GDM1 (cell line): ENCODE results near the gene MSRB1.
A peak's percentile ranks its signal among the peaks of the same experiment; 100 is the strongest.

Source experiments
- DNase-seq: peaks from one replicate; lab custom pipeline; 2025; lab: John Stamatoyannopoulos, UW

The MSRB1 gene, protein sequence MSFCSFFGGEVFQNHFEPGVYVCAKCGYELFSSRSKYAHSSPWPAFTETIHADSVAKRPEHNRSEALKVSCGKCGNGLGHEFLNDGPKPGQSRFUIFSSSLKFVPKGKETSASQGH

DNA sequence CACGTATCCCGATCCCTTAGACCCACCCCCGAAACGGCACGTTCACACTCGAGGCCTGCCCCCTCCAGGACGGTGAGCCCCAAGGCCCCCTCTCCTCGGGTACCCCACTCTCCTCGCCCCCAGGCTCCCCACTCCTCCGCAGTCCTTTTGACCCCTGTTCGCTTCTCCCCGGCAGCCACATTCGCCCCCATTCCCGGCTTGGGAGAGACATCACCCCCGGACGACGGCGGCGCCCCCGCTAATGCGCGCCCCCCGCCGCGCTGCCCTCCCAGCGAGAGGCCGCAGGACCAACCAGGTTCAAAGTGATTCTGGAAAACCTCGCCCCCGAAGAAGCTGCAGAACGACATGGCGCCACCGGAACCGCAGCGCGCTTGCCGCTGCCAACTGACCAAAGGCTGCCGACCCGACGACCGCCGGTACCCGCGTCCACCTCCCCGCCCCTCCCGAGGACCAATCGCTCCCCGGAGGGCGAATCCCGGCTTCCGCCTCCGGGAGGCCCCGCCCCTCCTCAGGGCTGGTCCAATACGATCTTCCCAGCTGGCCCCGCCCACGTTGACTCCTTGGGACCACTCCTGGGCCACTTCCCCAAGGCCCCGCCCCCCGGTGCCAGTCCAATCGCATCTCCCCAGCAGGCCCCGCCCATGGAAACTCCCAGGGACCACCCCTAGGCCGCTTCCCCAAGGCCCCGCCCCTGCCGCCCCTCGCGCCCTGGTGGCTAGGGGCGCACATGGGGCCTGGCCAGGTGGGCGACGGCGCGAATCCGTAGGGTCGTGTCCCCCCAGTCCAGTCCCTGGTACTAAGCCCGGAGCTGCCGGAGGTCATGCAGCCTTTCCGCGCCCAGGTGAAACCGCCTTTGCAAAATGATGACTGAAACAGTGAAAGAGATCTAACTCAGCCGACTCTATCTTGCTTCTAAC is at the start of gene MSRB1:
Gene MSRB1 (minus strand): TSS at position 390 of the 917 bp plus-strand sequence. CDS start 43 bp downstream, at position 347.
- DNase-seq: peak; percentile 98

- DNase-seq: no peak
Measured at GRCh38 chr16:1991948-1992703, 49.1 kb upstream of the MSRB1 start.

DNA sequence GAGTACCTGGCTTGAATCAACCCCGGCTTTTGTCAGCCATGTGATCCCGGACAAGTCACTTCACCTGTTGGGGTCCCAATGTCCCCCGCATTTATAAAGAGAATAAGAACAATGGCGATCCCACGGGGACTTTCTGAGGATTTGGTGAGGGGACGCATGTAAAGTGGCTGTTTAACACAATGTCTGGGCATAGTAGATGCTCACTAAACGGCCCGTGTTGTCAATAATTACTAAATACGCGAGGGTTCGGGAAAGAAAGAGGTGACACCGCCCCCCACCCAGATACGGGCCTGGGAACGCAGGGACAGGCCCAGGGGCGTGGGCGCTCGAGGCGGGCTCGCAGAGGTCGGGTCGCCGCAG is 48.6 kb upstream of the MSRB1 start:
- DNase-seq: no peak

DNA sequence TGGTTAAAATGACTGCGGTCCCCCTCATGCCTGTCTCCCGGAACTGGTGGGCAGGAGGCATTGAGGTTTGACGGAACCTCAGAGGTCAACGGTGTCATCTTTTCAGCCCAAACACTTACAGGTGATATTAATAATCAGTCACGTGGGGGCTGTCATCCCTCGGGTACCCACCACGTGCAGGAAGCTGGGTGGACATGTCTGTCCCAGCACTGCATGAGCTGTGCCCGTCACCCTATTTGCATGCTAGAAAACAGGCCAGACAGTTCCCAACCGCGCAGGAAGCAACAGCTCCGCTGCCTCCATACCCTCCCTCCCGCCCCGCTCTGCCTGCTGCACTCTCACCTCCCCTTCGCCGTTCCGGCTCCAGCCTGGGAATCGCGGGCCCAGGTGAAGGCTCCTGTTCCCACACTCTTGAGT is 48.1 kb upstream of the MSRB1 start:
- no peak for DNase-seq

- no peak for DNase-seq
Measured at GRCh38 chr16:1990351-1991134, 47.5 kb upstream of the MSRB1 start.

GRCh38 chr16:1990101-1990350 is 47.0 kb upstream of the MSRB1 start:
- DNase-seq: no peak

DNA sequence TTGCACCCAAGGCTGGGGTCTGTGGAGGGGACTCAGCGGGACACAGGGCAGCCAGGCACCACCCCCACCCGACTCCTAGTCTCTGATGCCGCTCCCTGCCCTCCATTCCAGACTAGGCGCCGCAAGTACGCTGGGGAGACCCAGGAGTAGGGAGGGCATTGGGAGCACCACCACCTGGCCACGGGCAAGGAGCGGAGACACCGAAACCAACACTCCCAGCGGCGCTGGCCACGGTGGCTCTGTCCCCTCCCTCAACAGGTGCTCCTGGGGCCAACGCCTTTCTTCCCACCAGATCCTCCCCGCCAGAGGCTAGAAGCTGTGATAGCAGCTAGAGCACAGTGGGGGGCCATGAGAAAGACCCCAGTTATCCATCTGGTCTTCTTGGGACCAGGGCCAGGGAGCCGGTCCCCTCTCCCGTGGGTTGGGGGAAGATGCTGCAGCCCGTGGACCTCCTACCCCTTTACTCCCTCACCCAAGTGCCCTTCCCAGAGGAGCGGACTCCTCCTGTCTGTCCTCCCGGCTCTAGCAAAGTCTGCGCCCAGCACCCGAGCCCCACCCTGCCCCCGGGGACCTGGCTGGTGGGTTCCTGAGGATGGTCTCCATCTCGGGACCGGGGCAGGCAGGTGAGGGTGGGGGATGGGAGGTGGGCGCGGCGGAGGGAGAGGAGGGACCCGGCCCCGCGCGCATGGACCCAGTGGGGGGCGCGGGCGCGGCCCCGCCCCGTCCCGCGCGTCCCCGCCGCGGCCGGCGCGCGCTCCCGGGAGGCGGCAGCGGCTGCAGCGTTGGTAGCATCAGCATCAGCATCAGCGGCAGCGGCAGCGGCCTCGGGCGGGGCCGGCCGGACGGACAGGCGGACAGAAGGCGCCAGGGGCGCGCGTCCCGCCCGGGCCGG is 46.5 kb upstream of the MSRB1 start, which contains the start of gene SYNGR3:
Gene SYNGR3 (plus strand): TSS at position 762 of the 892 bp plus-strand sequence. CDS start 133 bp downstream, outside the sequence.
- DNase-seq: no peak

DNA sequence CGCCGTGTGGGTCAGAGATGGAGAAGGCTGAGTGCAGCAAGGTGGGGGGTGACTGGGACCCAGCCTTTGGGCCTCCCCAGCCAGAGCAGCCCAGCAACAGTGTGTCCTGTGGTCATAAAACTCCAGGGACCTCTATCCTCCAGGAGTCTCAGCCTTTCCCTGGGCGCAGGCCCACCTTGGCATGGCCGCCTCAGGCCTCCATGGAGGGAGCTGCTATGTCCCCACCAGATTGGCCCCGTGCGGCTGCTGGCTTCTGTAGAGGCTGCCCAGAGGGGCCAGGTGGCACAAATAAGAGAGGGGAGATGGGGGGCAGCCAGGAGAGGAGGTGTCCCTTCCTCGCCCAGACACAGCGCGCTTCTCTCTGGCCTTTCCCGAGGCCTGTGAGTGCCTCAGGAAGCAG is 44.2 kb upstream of the MSRB1 start:
- no peak for DNase-seq

GRCh38 chr16:1985466-1986150 is 42.6 kb upstream of the MSRB1 start:
- DNase-seq: no peak

DNA sequence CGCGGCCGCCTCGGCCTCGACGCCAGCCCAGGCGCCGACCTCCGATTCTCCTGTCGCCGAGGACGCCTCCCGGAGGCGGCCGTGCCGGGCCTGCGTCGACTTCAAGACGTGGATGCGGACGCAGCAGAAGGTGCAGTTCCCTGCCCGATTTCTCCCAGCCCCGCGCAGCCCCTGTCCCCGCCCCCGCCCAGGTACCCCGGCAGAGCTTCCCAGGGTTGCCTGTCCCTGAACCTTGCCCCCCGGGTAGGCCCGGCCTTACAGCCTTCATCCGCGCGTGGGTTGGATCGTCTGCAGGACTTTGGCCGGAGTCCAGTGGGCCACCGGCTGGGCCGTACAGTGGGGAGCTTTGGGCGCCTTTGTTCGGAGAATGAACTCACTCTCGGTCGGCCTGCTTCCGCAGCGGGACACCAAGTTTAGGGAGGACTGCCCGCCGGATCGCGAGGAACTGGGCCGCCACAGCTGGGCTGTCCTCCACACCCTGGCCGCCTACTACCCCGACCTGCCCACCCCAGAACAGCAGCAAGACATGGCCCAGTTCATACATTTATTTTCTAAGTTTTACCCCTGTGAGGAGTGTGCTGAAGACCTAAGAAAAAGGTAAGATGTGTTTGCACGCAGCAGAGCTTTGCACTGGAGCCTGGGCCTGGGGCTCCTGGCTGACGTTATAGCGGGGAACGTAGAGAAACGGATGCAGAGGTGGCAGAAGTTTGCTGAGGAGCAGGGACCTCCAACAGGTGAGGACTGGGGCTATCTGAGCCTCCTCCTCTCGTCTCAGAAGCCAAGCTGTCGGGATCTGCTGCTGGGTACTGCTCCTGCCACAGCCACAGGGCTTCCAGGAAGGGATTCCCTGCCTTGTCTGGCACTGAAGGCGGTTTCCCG is 41.6 kb upstream of the MSRB1 start:
- no peak for DNase-seq

DNA sequence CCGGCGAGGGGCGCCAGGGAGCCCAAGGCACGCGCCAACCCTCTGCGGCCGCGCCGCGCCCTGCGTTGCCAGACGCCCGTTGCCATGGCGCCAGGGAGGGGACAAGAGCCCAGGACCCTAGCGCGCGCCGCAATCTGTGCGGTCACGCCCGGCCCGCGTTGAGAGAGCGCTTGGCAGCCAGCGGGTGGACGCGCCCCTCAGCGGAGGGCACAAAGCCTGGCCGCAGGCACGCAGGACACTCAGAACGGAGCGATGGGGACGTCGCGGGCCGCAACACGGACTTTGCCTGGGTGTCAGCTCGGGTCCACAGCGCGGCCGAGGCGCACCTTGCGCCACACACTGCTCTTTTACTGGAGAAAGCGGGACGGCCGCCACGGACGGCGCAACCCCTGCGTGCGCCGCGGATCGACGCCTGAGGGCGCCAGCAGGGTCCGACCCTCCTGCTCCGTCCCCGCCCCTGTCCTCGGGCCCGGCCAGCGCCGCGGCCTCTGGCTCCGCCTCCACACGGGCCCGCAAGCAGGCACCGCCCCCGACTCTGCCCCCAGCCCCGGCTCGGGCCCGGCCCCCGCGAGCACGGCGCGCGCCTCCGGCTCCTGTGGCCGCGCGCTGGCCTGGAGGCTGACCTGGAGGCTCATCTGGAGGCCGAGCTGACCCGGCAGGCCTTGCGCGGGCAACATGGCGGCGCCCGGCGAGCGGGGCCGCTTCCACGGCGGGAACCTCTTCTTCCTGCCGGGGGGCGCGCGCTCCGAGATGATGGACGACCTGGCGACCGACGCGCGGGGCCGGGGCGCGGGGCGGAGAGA is 40.7 kb upstream of the MSRB1 start, which contains the start of gene GFER:
Gene GFER (plus strand): TSS at position 650 of the 803 bp plus-strand sequence. CDS start 26 bp downstream, at position 676.
- DNase-seq: peak; percentile 92

- no peak for DNase-seq
Measured at GRCh38 chr16:1982991-1983543, 40.1 kb upstream of the MSRB1 start.

- DNase-seq: no peak
Measured at GRCh38 chr16:1982013-1982433, 39.0 kb upstream of the MSRB1 start.

- DNase-seq: no peak
Measured at GRCh38 chr16:1981398-1981836, 38.4 kb upstream of the MSRB1 start, which contains the start of gene NOXO1. Gene NOXO1 (minus strand): TSS chr16:1981469. CDS start chr16:1981179, 290 bp downstream.

DNA sequence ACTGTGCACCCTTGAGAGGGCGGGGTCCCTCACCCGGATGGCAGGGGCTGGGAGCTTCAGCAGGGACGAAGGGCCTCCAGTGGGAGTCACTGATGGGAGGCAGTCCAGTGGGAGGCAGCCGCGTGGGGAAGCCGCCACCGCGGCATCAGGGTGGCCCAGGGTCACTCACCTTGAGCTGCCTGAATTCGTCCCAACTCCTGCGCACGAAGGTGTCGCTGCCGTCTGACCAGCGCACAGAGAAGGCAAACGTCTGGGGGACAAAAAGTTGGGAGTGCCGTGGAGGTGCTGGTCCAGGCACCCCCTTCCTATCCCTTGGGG is 37.7 kb upstream of the MSRB1 start:
- no peak for DNase-seq

DNA sequence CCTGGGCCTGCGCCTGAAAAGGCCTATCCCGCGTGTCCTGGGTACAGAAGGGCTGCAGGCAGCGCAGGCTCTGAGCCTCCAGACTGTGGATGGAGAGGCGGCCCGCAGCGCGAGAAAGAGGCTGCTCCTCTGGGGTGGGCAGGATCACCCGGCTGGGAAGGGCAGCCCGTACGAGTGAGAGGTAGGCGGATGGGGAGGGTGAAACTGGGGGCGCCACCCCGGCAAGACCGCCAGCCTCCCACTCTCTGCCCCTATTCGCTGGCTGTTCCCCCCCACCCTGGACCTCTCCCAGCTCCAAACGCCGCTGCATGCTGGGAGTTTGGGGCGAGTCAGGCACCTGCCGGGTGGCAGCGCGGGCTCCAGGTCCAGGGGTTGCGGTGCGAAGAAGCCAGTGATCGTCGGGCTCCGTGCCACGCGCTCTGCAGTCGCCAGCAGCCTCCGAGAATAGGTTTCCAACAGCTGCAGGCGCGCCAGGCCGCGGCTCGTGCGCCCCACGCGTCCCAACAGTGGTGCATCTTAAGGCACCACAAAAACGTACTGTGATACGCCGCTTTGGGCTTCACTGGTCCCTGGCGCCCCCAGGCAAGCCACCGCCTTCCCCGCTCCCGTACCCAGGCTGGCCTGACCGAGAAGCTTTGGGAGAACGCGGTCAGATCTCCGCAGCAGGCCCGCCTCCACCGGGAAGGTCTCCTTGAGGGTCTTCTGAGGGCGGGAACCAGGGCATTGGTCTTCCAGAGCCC is 37.2 kb upstream of the MSRB1 start:
- no peak for DNase-seq

- DNase-seq: no peak
Measured at GRCh38 chr16:1979271-1980029, 36.5 kb upstream of the MSRB1 start.
